Liver (tissue), 3 donors: ENCODE measurements around the gene ZPLD1.

Experiments
- ATF3 ChIP-seq: IDR thresholded peaks from 2 replicates; pipeline ENCODE4 v1.6.1; 2016; ENCODE audit warnings: antibody characterized with exemption
- CTCF ChIP-seq: fragments of 150-350 bp; IDR thresholded peaks from 2 replicates; pipeline ENCODE4 v1.5.1; 2017; ENCODE audit warnings: improper control_type of control experiment, low read depth, low read length; ENCODE audit not compliant: missing input control
- EGR1 ChIP-seq, 2 donors: IDR thresholded peaks; 2 replicates each; pipeline ENCODE4 v1.6.1; 2016 to 2018; ENCODE audit warnings: antibody characterized with exemption in 2 of 2, low read depth in 2 of 2
- FOXA1 ChIP-seq: IDR thresholded peaks from 2 replicates; pipeline ENCODE4 v1.6.1; 2016; ENCODE audit warnings: antibody characterized with exemption
- GABPA ChIP-seq, 2 donors: IDR thresholded peaks in 1 of 2; conservative IDR thresholded peaks in 1 of 2; 2 replicates each; pipeline ENCODE4 v1.6.1; 2016; ENCODE audit warnings: antibody characterized with exemption in 2 of 2, mild to moderate bottlenecking in 1 of 2, moderate library complexity in 1 of 2
- HNF4G ChIP-seq: IDR thresholded peaks from 2 replicates; pipeline ENCODE4 v1.6.1; 2016; ENCODE audit warnings: antibody characterized with exemption
- MAX ChIP-seq: IDR thresholded peaks from 2 replicates; pipeline ENCODE4 v1.6.1; 2016; ENCODE audit warnings: antibody characterized with exemption
- NR2F2 ChIP-seq: IDR thresholded peaks from 2 replicates; pipeline ENCODE4 v1.6.1; 2016; ENCODE audit warnings: antibody characterized with exemption
- RAD21 ChIP-seq, 2 donors: IDR thresholded peaks; 2 replicates each; pipeline ENCODE4 v1.6.1; 2016; ENCODE audit warnings: antibody characterized with exemption in 2 of 2, mild to moderate bottlenecking in 2 of 2
- RXRA ChIP-seq, 2 donors: IDR thresholded peaks; 2 replicates each; pipeline ENCODE4 v1.6.1; 2017 to 2018; ENCODE audit warnings: antibody characterized with exemption in 2 of 2, mild to moderate bottlenecking in 1 of 2
- TAF1 ChIP-seq: conservative IDR thresholded peaks from 2 replicates; pipeline ENCODE4 v1.6.1; 2016; ENCODE audit warnings: antibody characterized with exemption, mild to moderate bottlenecking
- YY1 ChIP-seq: IDR thresholded peaks from 2 replicates; pipeline ENCODE4 v1.6.1; 2016; ENCODE audit warnings: antibody characterized with exemption, mild to moderate bottlenecking
- donor health status: healthy.
- donor health status: healthy.

GRCh38 chr3:102528727-102529126 is 93.9 kb downstream of the ZPLD1 start:
- TF ChIP-seq CTCF (no peak), YY1 (no peak), EGR1 (IDR thresholded peaks at IDR 0.05; ENCODE audit: low read depth in 2 of 2) (no peak), GABPA (IDR thresholded peaks at IDR 0.05 in 1 of 2, conservative IDR thresholded peaks at IDR 0.05 in 1 of 2) (no peak), HNF4G (no peak), FOXA1 (no peak), TAF1 (no peak), RAD21 (IDR thresholded peaks at IDR 0.05) (no peak), MAX (no peak), ATF3 (no peak), RXRA (IDR thresholded peaks at IDR 0.05) (no peak), NR2F2 (no peak)
